ENCODE results near the gene SPDYE4.

DNA sequence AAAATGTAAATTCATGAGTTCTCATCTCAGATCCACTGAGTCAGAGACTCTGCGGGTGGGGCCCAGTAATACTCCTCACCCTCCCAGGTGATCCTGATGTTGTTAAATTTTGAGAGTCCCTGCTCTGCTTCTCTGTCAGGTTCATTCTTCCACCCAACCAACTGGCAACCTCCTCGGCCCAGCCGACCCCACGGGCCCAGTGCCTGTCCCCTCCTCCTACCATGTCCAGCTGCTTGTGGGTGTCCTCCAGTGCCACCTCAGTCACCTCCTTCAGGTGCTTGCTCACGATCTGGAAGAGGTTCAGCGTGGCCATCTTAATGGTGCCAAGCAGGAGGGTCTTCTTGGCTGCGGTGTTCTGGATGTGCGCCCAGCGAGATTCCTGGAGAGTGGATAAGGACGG lies 23.5 kb downstream of the SPDYE4 start:
- TF ChIP-seq, protein P1, sequence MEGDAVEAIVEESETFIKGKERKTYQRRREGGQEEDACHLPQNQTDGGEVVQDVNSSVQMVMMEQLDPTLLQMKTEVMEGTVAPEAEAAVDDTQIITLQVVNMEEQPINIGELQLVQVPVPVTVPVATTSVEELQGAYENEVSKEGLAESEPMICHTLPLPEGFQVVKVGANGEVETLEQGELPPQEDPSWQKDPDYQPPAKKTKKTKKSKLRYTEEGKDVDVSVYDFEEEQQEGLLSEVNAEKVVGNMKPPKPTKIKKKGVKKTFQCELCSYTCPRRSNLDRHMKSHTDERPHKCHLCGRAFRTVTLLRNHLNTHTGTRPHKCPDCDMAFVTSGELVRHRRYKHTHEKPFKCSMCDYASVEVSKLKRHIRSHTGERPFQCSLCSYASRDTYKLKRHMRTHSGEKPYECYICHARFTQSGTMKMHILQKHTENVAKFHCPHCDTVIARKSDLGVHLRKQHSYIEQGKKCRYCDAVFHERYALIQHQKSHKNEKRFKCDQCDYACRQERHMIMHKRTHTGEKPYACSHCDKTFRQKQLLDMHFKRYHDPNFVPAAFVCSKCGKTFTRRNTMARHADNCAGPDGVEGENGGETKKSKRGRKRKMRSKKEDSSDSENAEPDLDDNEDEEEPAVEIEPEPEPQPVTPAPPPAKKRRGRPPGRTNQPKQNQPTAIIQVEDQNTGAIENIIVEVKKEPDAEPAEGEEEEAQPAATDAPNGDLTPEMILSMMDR (IDR thresholded peaks at IDR 0.05; ENCODE audit: low read depth, low read length, poor library complexity, severe bottlenecking), result no peak
- no peak for TF ChIP-seq EZH2phosphoT487 (IDR thresholded peaks at IDR 0.05; ENCODE audit: borderline replicate concordance, low read length)

All from DOHH2 (cell line).